GM19023 (cell line): ENCODE results near the gene PRSS3.
A peak's percentile ranks its signal among the peaks of the same experiment; 100 is the strongest.
"Not testable (repeated sequence)": the region's sequence is repeated elsewhere in the genome, so short reads cannot be mapped to it uniquely, and the experiment has no call there.

Experiments used
- ATAC-seq: cut with Tn5 transposase; IDR thresholded peaks from one replicate; pipeline ENCODE4 v1.9.1; 2021; ENCODE audit warnings: mild to moderate bottlenecking, moderate library complexity; ENCODE audit not compliant: unreplicated experiment

The PRSS3 gene

DNA sequence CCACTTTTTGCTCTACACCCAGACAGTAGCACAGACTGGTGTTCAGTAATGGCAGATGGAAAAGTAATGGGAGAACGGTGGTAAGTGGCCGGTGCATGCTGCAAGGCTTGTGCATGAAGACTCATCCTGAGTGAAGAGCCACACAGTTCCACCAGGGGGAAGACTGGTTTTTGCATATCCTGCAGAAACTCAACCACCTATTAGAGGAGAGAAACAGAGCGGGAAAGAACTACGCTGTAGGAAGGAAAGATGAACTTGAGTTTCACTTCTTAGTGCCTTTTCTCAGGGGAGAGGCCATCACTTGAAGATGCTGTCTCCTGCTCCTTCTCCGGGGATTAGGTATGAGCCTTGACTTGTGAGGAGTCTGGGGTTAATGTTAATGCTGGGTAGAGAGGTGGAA lies 9.4 kb upstream of the PRSS3 start:
- no peak for ATAC-seq

DNA sequence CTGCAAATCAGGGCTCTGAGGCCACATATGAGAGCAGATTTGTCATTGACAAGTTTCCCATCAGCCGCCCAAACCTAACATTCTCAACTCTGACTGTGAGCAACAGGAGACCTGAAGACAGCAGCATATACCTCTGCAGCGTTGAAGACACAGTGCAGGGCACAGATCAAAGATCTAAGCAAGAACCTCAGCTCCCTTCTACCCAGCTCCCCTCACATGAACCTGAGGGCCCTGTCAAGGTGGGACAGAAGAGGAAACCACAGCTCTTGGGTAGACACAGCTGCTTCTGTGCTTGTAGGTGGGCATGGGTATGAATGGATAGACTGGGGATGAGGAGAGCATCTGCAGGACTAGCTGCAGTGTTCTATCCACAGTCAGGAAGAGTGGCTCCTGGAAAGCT lies 8.7 kb upstream of the PRSS3 start:
- ATAC-seq: no peak

DNA sequence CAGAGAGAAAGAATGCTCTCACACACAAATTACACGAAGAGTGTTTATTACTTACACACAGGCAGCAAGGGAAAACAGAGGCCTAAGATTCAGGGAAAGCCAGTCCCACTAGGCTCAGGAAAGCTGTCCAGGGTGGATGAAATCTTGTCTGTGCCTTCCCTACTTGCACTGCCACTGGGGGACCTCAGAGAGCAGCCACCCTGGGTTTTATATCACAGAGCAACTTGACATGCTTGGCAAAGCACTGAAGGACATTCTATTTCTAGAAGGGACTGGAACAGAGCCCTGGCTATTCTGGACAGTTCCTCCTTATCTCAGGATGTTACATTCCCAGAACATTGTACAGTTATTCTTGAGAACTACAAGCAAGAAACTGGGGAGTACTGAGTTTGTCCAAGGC lies 7.5 kb upstream of the PRSS3 start:
- ATAC-seq: no peak

DNA sequence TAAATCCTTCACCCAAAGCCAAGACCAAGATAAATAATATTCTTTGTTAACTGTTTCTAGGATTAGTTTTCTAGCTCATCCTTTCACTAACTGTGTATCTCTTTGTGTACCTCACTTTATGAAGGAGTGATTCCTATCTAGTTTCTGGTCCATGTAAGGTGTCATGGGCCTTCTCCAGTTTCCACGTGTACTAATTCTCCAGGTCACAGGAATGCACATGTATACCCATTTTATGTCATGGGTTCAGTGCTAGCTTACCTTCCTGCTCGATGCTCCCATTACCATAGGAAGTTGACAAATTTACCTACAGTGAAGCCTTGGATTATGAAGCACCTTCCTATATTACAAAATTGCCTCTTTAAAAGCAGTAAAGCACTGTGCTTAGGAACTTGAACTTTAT lies 5.9 kb upstream of the PRSS3 start:
- ATAC-seq: not testable (repeated sequence)

DNA sequence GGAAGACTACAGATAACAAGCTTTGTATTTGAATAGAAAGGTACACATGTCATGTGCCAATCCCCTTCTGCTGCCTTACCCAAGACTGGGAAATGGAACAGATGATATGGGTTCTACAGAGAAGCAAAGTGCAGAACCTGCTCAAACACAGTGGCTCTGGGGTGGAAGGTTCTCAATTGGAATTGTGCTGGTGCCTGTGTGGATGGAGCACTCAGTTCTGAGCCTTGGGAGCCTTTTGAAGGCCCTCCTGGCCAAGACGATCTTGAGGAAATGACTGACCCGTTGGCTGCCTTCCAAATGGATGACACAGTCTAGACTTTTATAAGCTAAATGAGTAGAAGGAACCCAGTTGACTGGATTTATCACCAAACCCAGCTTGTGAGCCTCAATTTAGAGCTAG lies 4.2 kb upstream of the PRSS3 start:
- ATAC-seq: no peak

DNA sequence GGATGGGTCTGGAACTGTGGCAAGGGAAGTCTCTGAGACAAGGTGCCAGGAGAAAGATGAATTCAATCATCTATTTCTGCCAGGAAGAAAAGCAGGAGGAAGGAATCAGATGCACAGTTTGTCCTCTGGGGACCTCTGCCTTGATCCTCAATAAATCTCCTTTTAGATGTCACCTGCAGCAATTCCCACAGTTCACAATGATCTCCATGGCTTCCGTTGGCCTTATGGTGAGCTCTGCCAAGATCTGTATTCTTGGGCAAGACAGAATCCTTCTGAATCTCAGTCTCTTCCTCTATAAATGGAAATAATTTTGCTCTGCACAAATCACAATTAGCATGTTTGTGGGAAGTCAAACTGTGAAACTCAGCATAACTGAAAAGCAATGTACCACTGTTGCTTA lies 1.9 kb upstream of the PRSS3 start:
- not testable (repeated sequence) for ATAC-seq

DNA sequence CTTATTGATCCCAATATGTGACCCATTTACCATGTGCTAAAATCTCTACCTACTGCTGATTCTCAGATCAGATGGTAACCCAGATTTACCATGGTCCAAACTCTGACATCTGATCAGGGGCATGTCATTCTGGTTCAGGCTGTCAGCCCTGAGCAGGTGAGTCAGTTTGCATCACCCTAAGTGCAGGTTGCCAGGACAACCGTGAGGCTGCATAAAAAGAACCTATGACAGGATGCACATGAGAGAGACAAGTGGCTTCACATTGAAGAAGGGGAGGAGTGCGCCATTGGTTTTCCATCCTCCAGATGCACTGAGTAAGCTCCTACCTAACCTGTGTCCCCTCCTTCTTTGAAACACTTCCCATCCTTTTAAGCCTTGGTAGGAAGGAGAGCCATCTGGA lies 801 bp upstream of the PRSS3 start:
- no peak for ATAC-seq

DNA sequence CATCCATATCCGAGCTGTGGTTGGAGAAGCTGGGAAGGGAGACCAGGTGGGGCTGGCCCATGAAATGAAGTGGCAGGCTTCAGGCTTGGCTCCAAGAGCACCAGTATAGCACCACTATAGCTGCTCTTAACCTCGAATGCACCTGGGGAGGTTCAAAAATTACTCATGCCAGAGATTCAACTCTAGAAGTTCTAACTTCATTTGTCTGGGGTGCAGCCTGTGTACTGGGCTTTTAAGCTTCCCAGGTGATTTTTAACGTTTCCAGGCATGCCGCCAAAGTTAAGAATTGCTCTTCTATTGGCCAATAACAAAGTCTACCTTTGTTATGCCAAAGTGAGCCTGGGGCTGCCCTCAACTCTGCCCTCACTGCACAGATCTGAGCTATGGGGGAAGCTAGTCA lies 458 bp downstream of the PRSS3 start:
- ATAC-seq: no peak

DNA sequence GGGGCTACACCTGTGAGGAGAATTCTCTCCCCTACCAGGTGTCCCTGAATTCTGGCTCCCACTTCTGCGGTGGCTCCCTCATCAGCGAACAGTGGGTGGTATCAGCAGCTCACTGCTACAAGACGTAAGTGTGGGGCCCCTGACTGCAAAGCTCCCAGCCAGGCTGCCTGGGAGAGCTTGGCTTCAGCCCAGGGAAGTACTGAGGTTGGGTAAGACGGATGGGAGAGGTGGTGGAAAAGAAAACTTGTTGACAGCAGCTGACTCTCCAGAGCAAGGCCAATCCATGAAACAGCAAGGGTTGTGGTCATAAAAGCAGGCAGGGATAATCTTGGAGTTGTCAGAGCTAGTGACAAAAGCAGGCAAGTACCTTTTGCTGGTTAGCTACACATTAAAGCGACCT lies 1.3 kb downstream of the PRSS3 start:
- not testable (repeated sequence) for ATAC-seq

DNA sequence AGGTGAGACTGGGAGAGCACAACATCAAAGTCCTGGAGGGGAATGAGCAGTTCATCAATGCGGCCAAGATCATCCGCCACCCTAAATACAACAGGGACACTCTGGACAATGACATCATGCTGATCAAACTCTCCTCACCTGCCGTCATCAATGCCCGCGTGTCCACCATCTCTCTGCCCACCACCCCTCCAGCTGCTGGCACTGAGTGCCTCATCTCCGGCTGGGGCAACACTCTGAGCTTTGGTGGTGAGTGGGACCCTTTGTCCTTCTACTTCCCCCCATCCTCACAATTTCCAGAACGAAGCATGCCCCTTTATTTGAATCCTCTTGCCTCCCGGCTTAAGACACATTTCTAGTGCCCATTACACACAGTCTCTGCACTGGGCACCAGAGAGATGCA lies 2.5 kb downstream of the PRSS3 start:
- no peak for ATAC-seq

DNA sequence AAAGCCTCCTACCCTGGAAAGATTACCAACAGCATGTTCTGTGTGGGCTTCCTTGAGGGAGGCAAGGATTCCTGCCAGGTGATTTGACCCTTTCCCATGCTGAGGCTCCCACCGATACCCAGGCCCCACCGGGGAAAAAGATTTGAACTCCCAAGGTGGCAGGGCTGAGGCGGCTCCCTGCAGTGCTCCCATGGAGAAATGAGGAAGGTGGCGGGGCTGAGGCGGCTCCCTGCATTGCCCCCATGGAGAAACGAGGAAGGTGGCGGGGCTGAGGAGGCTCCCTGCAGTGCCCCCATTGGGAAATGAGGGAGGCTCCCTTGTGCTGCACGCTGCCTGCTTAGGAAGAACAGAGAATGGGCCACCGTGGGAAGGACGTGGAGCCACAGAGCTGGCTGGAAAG lies 3.2 kb downstream of the PRSS3 start:
- no peak for ATAC-seq

DNA sequence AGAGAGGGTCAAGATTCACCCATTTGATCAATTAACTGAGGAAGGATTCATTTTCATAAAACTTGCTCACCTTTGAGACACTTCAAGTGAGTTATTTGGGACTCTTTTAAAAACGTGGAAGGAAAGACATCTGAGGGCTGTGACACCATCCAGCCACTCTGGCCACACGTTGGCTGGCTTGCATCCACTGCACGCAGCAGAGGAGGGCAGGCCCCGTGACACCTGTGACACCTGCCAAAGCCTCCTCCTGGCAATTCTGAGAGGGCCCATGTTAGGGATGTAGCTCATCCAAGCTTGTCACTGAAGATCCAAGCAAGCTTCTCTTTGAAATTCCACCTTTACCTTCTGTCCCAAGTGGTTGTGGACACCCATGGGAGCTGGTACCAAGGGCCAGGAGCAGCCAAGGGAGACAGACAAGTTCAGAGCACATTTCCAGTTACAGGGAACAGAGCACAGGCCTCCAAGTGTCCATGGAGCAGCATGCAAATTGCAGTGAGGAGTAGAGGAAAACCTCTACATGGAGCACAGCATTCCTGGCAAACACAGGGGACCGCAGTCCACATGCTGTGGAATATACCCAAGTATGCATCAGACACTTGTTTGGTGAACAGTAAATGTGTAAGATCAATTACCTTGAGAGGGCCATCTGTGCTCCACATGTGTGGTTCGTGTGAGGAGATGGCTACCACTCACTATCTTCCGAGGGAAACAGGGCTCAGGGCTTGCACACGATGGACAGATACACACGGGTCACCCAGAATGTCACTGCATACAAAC lies 4.8 kb downstream of the PRSS3 start:
- ATAC-seq: no peak

DNA sequence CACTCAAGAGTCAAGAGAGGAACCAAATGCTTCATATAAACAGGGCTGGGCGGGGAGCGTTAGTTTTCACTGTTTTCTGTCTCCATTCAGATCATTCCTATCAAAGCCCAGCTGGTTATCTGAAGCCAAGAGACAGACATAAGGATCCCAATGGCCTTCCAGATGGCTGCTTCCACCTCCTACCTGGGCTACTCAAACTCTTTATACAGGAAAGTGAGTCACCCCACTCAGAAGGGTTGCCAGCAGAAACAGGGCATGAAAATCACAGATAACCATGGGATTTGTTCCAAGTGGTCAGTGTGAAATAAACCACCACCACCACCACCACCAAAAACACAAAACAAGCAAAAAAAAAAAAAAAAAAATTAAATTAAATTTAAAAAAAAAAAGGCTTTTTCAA lies 5.5 kb downstream of the PRSS3 start:
- ATAC-seq: no peak

DNA sequence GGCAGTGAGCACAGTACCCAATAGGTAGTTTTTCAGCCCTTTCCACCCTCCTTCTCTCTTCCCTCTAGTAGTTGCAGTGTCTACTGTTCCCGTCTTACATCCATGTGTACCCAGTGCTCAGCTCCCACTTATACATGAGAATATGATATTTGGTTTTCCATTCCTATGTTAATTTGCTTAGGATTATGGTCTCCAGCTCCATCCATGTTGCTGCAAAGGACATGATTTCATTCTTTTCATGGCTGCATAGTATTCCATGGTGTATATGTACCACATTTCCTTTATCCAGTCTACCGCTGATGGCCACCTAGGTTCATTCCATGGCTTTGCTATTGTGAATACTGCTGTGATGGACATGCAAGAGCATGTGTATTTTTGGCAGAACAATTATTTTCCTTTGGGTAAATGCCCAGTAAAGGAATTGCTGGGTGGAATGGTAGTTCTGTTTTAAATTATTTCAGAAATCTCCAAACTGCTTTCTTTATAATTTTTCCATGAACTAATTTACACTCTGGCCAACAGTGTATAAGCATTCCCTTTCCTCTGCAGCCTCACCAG lies 6.7 kb downstream of the PRSS3 start:
- ATAC-seq: not testable (repeated sequence)

DNA sequence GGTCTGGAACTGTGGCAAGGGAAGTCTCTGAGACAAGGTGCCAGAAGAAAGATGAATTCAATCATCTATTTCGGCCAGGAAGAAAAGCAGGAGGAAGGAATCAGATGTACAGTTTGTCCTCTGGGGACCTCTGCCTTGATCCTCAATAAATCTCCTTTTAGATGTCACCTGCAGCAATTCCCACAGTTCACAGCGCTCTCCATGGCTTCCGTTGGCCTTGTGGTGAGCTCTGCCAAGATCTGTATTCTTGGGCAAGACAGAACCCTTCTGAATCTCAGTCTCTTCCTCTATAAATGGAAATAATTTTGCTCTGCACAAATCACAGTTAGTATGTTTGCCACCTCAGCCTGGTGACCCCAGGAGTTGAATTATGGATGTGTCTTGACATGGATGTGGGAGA lies 8.8 kb downstream of the PRSS3 start:
- not testable (repeated sequence) for ATAC-seq

DNA sequence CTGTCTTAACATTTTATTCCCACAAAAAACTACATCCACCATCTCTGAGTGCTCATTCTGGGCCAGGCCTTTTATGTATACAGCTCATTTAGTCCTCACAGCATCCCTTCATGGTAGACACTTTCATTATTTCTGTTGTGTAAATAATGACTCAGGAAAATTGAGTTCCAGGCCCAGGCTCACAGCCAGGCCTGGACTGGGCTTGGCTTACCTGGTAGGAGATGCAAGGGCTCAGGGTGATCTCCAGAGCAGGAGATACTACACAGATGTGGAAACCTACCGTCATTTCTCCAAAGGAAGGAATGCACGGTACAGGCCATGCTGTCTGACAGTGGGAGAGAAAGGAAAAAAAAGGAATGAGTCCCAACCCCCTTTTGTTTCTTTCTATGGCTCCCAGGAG lies 11.8 kb downstream of the PRSS3 start:
- ATAC-seq: not testable (repeated sequence)

DNA sequence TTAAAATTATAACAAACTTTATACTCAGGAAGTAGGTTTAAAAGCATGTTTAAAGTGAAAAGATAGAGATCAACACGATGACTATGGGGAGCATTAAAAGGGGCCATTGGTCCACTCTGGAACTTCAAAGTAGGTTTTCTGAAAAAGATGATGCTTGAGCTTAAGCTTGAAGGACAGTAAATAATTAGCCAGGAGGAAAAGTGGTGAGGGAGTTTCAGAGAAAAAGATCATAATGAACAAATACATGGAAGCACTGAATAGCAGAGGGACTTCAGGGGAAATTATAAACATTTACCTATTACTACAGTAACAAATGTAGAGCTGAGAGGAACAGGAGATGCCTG lies 13.6 kb downstream of the PRSS3 start:
- ATAC-seq: not testable (repeated sequence)

DNA sequence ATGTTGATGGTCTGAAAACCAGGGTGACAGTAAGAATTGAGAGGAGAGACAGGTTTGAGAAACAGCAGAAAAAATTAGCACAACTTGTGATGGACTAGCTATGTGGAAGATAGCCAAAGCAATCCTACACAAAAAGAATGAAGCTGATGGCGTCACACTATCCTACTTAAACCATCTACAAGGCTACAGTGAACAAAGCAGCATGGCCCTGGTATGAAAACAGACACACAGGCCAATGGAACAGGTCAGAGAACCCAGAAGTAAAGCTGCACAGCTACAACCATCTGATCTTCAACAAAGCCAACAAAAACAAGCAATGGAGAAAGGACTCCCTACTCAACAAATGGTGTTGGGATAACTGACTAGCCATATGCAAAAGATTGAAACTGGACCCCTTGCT lies 14.1 kb downstream of the PRSS3 start:
- ATAC-seq: no peak

DNA sequence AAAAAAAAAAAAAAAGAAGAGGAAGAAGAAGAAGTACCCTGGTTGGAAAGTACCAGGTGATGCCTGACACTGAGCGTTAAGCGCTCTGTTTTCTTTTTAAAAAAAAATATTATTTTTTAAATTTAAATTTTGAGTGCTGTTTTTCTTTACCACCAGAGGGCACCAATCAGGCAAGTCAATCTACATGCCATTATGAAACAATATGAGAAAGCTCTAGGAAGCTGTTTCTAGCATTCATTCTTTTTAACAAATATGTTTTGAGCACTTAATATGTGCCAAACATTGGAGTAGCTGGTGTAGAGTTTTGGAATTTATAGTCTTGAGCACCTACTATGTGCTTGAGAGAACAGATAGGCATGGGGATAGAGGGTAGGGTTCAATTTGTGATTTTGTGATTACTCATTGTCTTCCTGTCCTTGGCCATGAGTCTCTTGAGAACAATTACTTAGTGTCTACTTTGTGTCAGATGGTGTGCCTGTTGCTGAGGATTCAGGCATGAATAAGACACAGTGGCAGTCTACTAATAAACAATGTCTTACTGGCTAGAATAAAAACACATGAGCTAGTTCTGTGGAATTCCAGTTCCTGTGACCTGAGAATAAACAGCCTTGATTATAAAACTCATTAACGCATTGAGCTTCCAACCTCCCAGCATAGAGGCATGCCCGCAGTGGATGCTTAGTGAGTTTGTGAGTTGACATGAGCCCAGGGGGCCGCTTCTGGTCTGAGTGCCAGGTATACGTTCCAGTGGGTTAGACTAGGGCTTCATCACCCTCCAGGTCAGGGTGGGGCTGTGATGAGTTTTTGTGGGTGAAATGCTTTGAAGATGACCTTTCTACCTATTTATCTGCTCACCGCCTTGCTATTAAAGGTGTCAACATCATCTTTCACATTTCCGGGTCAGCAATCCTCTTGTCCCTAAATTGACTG lies 18.6 kb downstream of the PRSS3 start:
- no peak for ATAC-seq

DNA sequence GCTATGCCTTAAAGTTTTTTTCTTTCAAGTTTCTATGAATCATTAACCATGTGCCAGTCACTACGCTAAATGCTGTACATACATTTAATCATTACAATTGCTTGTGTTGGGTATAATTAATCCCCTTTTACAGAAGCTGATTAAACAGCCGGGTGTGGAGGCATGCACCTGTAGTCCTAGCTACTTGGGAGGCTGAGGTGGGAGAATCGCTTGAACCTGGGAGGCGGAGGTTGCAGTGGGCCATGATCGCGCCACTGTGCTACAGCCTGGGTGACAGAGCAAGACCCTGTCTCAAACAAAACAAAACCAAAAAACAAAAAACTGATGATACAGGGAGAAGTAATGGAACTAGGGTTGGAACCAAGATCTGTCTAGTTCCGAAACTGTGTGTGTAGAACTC lies 20.4 kb downstream of the PRSS3 start:
- no peak for ATAC-seq

DNA sequence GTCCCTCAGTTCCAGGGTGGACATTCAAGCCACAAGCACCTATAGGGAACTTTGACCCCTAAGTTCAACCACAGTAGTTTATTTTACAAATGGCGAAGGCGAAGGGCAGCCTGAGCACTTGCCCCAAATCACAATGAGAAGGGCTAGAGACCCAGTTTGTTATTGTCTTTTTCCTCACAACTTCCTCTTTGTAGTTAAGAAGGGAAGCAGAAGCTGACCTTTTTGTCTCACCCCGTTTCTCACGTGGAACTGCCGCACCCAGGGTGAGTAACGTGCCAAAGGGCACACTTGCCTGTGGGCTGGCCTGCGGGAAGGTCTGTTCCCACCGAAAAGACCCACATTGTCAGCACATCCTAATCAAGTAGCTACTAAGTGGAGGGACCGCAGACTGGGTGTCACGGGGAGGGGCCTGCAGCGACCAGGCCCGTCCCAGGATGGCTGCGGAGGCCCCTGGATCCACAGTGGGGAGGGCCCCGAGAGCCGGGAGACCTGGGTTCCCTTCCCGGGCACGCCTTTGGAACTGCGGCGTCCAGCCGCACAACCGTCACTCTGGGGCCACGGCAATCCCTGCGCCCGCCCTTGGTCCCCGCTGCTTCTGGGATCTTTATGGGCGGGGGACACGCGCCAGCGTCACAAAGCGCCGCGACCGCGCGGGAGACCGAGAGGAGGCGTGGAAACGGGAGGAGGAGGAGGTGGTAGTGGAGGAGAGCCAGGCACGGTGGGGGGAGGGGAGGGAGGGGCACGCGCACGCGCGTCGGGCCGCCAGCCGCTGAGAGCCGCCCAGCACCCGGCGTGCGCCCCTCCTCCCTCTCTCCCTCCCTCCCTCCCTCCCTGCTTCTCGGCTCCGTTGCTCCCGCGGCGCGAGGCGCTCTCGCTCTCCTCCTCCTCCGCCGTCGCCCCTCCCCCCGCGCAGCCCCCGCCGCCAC lies 21.2 kb downstream of the PRSS3 start, which contains the start of gene UBE2R2:
Gene UBE2R2, plus strand, starts transcription at position 834 of the 926 bp plus-strand sequence. CDS start 598 bp downstream, outside the sequence.
- ATAC-seq: peak; percentile 64
